ENCODE measurements around the gene ENDOV.

ENDOV gene

DNA sequence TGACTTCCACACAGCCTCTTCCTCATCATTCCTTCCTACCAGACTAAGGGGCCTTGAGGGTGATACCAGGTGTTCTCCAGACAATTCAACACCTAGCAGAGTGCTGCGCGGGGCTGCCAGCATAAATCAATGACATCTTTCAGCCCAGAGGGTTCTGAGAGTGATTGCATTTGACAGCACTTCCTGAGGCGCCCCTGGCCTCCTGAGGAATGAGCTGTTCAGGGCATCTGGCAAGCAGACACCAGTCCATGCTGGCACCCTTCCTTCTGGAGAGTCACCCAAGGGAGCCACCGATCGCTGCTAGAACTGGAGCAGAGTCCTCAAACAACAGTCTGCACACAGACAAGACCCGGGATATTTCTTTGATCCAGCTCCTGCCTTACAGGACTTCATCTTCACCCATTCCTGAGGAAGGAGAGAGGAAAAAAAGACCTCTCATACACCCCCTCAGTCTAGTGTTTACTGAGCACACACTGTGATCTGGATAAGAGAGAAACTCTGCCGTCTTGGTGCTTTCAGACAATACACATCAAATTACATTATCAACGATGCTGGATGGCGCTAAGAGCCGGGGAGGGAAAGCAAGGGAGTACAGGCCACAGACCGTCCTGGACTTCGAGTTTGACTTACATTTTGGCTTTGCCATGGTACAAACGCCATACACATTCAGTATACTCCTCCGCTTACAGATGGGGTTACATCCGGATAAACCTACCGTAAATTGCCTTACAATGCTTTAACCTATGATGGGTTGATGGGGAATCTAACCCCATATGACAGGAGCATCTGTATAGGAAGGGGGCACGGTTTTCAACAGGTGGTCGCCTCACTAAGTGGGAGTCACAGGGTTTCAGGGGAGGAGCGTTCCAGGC lies 38.4 kb downstream of the ENDOV start:
- DNase-seq = no peak

GRCh38 chr17:80453998-80454556 lies 39.1 kb downstream of the ENDOV start:
- no peak for DNase-seq

GRCh38 chr17:80454557-80455335 lies 39.8 kb downstream of the ENDOV start:
- DNase-seq = peak; percentile 93

DNA sequence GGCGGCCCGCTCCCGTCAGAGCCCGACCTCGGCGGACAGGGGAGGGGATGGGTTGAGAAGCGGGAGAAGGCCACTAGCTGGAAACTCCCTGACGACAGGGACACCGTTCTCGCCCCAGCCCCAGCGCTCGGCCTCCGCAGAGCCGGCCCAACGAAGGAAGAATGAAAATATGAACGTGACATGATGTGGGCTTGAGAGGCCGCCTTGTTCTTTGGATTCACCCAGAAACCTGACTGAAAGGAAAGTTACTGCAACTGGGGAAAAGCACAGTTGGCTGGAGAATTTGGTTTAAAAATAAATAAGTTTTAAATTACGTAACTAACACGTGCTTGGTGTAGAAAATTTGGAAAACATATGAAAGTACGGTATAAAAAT lies 40.4 kb downstream of the ENDOV start:
- no peak for DNase-seq

- DNase-seq = no peak
Measured at GRCh38 chr17:80455784-80456183, 40.8 kb downstream of the ENDOV start.

DNA sequence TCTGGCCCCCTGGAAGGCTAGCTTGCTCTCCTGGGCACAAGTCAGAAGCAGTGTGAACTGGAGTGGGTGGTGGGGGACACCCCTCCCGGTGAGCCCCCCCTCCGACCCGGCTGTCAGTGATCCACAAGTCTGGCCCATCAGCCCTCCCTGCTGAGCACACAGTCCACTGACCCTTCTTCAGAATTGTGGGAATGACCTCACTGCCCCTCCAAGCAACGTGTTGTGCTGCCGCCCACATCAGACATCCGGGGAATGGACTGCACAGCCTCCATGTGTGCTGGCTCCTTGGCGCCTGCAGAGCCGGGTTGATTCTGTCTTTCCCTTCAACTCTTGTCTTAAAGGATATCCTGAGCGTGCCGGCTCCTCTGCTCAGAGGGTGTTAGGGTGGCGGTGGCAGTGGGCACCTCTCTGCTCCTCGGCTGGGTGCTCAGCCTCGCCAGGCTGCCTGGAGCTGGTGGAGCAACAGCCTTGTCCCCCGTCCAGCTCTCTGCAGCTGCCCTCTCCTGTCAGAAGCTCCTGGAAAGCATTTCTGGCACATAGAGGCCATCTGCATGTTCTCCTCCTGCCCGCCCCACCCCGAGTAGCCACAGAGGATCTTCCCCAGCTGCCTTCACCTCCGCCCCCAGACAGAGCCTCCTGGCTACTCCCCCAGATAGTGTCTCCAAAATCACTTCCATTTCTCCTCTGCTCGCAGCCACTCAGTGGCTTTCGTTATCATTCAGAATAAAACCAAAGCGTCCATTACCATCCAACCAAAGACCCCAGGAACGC lies 41.7 kb downstream of the ENDOV start:
- DNase-seq = no peak

GRCh38 chr17:80457236-80457856 lies 42.4 kb downstream of the ENDOV start:
- DNase-seq = no peak

GRCh38 chr17:80458016-80458415 lies 43.0 kb downstream of the ENDOV start:
- no peak for DNase-seq

DNA sequence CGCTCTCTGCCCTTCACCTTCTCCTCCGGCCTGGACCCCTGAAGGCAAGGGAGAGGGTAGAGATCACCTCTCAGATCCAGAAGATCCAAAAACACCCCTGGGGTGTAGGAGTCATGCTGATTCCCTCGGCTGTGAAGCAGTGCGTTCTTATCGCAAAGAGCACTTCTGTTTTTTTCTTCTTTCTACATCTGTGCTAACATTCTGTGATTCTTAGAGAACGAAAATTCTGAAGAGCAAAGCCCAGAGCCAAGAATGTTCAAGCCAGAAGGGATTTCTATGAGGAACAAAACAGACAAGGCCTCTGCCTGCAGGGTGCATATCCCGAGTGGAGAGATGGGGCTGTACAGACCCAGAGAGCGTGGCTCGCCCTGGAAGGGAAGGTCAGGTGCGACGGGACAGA lies 44.3 kb downstream of the ENDOV start:
- DNase-seq = no peak

- no peak for DNase-seq
Measured at GRCh38 chr17:80460429-80460834, 45.5 kb downstream of the ENDOV start.

DNA sequence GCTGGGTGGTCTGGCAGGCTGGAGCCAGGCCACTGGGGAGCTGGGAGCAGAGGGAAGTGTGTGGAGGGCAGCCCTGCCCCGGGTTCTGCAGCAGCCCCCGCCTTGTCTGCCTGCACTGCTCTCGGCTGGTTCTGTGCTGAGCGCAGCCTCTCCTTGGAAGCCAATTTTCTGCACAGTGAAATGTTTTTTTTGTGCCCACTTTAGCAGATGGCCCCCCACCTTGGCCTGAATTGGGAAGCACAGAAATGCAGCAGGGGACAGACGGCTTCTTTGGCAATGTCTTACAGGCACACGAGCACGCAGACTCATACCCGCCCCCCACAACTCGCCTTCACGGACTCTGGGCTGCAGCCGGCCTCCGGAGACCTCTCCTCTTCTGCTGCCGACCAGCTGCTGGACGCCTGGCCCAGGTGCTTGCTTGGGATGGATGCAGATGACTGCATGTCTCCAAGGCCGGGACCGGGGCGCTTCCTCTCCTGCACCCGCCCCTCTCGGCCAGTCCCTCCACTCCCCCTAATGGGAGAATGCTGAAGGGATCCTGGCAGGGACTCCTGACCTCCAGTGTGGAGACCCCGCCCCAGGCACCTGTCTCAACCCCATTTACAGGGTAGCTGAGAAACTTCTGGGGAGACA lies 46.7 kb downstream of the ENDOV start:
- no peak for DNase-seq

GRCh38 chr17:80463784-80464400 lies 48.9 kb downstream of the ENDOV start:
- no peak for DNase-seq

GRCh38 chr17:80464486-80464885 lies 49.5 kb downstream of the ENDOV start:
- no peak for DNase-seq

DNA sequence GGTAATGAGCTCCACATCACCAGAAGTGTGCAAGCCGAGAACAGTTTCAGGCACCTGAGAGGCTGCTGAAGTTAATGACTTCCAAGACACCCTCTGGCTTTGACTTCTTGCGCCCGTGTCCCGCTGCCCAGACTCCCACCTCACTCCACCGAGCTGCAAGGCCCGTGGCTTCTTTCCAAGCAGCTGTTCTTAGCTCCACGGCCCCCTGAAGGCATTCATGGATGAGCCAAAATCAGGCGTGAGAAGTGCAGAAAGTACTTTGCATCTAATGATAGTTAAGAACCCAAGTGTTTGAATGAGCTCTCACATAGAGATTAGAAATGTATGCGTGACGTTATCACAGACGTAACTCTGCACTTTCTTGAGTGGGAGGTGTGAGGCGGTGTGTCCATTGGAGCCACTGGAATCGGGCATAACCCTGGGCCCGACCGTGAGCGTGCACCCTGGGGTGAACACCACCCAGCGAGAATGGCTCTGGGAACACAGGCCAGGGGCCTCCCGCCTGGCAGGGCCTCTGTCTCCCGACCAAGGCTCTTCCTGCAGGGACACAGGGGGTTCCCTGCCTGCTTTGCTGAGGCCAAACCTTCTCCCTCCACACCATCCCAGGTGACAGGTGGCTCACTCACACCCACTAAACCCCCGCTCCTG lies 50.5 kb downstream of the ENDOV start:
- no peak for DNase-seq

GRCh38 chr17:80466188-80466705 lies 51.3 kb downstream of the ENDOV start:
- DNase-seq = no peak

DNA sequence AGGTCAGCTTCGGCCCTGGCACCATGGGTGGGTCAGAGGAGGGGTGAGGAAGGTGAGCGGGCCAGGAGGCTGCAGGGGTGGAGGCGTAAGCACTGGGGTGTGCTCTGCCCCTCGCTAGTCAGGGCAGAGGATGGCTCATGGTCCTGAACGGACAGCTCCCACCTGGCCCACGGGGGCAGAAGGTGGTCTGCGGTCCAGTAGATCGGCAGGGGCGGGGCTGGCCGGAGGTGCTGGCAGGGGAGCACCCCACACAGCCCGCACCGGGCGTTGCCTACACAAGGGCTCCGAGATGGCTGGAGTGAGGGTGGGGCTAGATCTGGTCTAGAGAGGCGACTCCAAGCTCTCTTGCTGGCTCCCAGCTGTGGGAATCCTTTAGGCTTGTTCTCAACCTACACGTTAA lies 53.3 kb downstream of the ENDOV start:
- DNase-seq = no peak

DNA sequence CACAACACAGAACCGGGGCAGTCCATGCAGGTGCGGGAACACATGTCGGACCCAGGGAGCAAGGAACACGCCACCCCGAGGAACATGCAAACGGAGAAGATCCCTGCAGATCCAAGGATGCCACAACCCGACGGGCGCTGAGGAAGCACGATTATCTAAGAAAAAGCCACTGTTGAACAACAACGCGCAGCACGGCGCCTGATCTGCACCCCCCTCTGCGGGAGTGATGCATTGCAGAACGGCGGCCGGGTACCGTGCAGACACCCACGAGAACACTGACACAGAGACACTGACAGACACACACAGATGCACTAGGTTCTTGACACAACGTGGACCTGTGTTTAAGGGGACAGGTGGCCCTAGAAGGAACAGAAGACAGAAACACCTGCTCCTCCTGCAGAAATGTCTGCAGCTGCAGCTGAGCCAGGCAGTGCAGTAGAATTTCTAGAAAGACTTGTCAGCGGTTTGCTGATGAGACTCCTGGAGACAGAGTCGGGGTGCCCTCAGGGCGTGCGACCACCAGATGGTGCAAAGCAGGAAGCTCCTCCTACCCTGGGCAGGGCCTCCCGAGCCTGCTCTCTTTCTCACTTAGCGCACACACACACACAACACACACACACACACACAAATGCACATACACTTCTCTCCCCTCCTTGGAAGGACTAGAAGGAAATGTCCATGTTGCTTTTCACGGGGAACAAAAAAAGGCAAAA lies 54.0 kb downstream of the ENDOV start:
- DNase-seq = no peak

DNA sequence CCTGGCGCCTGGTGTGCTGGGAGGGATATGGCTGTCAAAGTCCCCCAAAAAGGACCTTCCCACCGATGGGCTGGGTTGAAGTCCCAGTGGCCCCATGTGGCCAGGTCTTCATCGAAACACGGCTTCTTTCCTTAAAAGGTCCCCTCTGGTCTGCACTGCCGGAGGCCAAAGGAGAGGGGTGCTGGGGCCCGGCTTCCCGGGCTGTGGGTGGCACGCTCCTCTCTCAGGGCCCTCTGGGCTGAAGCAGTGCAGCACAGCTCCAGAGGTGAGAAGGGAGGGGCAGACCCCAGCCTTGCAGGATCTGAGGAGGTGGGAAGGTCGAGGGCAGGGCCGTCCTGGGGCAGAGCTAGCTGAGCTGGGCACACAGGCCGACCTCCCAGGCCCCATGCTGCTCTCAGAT lies 54.7 kb downstream of the ENDOV start:
- no peak for DNase-seq

DNA sequence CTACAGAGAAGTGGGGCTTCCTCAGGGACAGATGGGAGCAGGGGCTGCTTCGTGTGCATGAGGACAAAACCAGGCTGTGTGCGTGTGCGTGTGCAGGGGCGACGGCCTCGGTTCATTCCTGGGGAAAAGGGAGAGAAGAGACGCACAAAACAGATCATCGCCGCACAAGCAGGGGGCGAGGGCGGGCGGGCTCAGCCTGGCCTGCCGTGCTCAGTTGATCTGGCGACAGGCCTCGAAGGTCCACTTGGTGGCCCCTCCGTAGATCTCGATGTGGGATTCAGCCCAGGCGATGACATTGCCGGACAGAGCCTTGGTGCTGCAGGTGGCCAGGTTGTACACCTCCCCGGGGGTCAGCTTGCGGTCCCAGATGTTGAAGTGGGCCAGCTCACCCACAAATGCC lies 55.6 kb downstream of the ENDOV start:
- DNase-seq = no peak

DNA sequence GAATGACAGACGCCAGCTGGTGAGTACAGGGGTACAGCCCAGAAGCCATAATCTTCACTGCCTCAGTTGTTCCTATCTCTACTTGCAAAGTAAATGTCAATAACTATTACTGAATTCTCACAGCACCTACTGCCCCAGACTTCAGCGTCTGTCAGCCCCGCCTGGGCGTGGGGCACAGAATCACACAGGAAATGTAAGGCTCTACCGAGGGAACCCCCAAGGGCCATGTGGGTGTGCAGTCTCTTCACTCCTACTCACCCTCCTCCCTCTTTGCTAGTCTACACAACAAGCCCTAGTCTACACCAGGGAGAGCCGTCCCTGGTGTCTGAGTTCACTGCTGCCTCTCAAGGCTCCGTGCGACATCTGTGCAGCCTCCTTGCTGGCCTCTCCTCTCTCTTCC lies 57.0 kb downstream of the ENDOV start:
- no peak for DNase-seq

Data from NCI-H1105 treated with DMSO at 0.1 percent for 48 hours (cell line).